EH (cell line): ENCODE measurements around the gene SPEM1.

Experiments used
- DNase-seq: peaks from one replicate; pipeline ENCODE4 v3.0.0-alpha.2; 2015; ENCODE audit warnings: low read depth

SPEM1 gene

DNA sequence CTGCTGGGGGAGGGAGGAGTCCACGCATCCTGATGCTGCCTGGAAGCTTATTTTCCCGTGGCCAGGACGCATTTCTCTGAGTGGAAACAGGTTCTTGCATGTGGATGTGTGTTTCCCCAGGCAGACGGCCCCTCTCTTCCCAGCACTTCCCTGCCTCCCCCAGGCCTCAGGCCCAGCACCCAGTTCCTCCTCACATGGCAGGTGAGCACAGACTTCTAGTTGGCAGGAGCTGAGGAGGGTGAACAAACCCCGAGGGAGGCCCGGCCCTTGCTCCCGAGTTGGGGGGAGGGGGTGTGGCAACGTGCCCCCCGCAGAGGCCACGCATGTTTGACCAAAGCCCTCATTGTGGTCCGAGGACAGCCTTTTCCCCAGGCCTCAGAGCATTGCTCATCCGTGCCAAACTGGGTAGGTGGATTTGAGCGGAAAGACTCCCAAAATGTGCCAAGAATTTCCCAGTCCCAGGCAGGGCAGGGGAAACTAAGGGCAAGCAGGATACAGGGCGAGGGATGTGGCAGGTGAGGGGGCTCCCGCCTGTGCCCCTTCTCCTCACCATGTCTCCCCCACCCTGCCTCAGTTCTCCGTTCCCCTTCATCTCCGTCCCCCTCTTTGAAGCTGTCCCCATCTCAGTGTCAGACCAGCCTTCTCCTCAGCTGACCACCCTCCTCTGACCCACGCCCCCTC lies 1.5 kb upstream of the SPEM1 start:
- DNase-seq, result no peak

DNA sequence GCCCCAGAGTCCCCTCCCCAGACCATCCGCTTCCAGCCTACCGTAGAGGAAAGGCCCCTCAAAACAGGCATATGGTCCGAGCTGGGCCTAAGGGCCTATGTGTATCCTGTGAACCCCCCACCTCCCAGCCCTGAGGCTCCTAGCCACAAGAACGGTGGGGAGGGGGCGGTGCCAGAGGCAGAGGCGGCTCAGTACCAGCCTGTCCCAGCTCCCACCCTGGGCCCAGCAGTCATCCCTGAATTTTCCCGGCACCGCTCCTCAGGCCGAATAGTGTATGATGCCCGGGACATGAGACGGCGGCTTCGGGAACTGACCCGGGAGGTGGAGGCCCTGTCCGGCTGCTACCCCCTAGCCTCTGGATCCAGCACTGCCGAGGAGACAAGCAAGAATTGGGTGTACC lies 1.1 kb downstream of the SPEM1 start:
- no peak for DNase-seq

DNA sequence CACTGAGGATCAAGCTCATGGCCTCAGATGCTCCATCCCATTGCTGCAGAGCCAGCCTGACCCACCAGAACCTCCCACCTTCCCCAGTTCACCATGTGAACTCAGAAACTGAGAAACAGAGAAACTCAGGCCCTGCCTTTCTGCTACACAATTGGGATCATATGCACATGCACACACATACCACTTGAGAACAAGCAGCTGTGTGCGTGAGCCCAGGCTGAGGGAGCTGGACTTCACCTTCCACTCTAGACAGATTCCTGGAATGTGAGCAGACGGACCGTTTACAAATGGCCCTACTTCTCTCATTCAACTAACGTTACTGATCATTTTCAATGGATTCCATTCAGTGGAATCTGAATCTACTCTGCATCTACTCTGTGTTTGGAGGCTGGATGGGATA lies 3.6 kb downstream of the SPEM1 start:
- DNase-seq, result no peak

DNA sequence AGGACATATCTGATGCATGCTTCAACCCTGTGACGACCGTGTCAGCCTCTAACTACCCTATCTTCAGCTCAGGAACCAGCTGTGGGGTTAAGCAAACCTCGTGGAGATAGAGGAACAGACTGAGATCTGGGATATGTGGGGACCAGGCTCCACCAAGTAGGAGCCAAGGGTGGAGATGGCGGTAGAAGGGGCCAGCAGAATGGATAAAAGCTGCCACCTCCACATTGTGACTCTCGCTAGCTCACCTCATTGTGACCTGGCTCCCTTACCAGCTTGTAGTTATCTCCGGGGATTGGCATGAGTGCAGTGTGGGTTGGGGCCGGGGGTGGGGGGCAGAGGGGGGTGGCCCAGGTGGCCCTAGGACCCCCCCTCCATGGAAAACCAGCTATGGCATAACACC lies 5.2 kb downstream of the SPEM1 start, which contains the start of gene SPEM2:
SPEM2 (plus strand) TSS at position 301 of the 400 bp plus-strand sequence; CDS start at position 374, 73 bp downstream.
- DNase-seq, result no peak

DNA sequence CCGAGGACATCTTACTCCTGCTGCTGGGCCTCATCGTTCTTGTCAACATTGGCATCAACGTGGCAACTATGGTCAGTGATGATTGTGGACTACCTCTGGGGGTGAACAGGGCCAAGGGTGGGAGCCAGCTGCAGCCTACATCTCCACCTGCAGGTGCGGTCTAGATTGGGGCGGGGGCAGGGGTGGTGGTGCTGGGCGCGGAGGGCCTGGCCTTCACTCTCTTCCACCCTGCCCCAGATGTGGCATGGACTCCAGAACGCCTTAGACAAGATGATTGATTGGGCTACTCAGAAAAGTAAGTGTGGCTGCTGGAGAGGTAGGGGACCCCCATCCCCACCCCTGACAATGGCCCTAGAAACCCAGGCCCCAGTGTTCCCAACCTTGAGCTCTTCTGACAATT lies 5.6 kb downstream of the SPEM1 start:
- no peak for DNase-seq

DNA sequence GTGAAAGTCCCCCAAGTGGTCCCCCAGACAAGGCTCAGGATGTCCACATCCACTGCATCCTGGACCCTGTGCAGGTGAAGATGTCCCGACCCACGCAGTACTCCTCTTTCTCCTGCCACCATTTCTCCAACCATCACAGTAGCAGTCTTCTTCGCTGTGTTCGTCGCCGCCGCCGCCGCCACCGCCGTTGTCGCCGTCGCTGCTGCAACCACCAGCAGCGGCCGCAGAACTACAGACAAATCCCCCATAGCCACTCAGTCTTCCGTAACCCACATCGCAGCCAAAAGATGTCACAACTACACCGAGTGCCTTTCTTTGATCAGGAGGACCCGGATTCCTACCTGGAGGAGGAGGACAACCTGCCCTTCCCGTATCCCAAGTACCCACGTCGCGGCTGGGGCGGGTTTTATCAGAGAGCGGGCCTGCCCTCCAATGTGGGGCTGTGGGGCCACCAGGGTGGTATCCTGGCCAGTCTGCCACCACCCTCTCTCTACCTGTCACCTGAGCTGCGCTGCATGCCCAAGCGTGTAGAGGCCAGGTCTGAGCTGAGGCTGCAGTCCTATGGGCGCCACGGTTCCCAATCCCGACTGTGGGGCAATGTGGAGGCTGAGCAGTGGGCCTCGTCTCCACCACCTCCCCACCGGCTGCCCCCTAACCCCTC lies 6.2 kb downstream of the SPEM1 start:
- DNase-seq, result no peak

DNA sequence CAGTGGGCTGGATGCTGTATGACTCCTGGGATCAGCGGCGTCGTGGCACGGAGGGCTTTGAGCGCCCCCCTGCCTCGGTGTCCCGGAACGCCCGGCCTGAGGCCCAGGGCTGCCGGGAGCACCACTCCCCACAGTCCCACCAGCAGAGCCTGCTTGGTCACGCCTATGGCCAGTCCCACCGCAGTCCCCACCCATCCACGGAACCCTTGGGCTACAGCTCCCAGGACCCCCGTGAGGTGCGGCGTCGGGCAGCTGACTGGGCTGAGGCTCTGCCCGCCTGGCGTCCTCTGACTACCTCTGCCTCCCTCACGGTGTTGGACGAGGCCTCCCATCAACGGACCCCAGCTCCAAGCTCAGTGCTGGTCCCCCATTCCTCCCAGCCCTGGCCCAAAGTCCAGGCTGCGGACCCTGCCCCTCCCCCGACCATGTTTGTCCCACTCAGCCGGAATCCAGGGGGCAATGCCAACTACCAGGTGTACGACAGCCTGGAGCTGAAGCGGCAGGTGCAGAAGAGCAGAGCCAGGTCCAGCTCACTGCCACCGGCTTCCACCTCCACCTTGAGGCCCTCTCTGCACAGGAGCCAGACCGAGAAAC lies 6.9 kb downstream of the SPEM1 start:
- DNase-seq, result no peak

DNA sequence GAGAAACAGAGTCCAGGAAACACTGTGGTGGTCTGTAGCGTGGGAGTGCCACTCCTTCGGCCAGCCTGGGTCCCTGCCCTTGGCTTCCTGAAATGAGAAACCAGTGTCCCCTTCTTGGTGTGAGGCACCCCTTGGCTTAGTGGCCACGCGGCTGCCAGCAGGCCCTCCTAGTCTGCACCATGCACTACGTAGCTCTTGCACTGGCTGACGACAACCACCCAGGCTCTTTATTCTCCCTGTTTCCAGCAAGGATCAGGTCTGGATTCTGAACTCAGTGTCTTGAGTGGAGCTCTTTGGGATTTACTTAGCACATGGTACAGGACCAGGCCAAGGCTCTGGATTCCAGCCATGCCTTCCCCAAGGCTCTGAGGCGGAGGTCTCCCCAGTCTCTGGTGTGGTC lies 7.4 kb downstream of the SPEM1 start:
- no peak for DNase-seq

DNA sequence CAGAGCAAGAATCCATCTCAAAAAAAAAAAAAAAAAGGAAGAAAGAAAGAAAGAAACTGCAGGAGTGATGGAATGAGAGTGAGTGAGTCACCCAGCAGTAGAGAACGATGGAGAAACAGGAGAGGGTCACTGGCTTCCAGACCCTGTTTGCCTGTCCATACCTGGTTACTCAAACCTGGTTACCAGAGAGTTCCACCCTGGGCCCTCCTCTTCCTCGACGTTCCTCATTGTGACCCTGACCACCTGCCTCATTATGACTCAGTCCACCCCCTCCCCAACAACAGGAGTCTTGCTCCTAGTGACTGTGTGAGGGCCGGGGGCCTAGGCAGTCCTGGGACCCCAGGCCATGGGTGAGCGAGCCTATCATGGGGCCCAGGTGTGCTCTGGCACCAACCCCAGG lies 8.4 kb downstream of the SPEM1 start, which contains the start of gene SPEM3:
SPEM3 (plus strand) TSS at position 301 of the 400 bp plus-strand sequence; CDS start at position 347, 46 bp downstream.
- no peak for DNase-seq

DNA sequence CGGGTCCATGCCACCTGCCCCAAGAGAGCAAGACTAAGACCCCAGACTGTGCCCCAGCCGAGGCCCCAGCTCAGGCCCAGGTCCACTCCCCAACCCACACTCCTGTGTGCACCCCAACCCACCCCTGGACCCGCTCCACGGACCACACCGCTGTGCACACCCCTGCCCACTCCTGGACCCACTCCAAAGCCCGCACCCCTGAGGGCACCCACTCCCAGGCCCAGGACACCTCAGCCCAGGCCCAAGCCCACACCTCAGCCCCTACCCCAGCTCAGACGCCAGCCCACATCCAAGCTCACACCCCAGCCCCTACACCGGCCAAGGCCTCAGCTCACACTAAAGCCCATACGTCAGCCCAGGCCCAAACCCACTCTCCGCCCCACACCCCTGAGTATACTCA lies 9.6 kb downstream of the SPEM1 start:
- DNase-seq, result no peak

DNA sequence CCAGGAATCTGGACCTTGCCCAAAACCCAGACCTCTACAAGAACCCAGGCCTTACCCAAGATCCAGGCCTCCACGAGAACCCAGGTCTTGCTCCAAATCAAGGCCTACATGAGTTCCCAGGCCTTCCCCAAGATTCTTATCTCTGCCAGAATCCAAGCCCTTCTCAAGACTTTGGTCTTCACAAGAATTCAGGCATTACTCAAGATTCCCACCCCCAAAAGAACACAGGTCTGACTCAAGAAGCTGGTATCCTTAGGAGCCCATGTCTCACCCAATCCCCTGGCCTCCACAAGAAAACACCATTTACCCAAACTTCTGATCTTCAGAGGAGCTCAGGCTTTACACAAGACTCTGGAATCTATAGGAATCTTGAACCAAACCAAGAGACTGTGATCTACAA lies 11.1 kb downstream of the SPEM1 start:
- DNase-seq, result peak; percentile 61

DNA sequence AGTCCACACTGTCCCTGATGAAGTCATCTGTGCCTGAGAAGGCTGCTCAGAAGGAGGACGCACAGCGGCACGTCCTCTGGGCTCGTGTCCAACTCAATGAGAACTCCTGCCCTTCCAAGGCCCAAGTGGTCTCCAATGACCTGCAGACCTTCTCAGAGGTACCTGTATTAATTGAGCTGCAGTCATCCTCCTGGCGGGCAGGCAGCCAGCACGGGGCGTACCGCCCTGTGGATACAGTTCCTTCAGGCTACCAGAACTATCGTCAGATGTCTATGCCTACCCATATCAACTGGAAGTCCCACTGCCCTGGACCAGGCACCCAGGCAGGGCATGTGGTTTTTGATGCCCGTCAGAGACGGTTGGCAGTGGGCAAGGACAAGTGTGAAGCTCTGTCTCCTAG lies 12.2 kb downstream of the SPEM1 start:
- no peak for DNase-seq

DNA sequence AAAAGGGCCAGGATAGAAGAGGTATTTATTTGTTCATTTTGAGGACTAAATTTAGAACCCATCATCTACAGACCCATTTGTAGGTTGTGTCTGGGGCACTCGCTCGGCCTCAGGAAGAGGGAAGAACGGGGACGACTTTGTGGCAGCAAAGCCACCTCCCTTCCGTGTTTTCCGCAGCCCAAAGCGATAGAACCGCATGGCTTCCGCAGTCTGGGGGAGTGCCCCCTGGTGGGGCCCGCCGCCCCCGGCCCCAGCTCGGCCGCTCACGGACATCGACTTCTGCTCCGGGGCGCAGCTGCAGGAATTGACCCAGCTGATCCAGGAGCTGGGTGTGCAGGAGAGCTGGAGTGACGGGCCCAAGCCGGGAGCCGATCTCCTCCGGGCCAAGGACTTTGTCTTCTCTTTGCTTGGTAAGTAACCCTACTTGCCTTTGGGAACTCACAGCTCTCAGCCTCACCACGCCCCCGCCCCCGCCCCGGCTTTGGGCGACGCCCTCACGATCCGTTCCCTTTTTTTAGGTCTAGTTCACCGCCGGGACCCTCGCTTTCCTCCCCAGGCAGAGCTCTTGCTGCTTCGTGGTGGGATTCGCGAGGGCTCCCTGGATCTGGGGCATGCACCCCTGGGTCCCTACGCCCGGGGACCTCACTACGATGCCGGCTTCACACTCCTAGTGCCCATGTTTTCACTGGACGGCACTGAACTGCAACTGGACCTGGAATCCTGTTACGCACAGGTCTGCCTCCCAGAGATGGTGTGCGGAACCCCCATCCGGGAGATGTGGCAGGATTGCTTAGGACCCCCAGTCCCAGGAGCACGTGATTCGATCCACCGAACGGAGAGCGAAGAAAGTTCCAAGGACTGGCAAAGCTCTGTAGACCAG lies 15.8 kb downstream of the SPEM1 start:
- peak; percentile 28 for DNase-seq

DNA sequence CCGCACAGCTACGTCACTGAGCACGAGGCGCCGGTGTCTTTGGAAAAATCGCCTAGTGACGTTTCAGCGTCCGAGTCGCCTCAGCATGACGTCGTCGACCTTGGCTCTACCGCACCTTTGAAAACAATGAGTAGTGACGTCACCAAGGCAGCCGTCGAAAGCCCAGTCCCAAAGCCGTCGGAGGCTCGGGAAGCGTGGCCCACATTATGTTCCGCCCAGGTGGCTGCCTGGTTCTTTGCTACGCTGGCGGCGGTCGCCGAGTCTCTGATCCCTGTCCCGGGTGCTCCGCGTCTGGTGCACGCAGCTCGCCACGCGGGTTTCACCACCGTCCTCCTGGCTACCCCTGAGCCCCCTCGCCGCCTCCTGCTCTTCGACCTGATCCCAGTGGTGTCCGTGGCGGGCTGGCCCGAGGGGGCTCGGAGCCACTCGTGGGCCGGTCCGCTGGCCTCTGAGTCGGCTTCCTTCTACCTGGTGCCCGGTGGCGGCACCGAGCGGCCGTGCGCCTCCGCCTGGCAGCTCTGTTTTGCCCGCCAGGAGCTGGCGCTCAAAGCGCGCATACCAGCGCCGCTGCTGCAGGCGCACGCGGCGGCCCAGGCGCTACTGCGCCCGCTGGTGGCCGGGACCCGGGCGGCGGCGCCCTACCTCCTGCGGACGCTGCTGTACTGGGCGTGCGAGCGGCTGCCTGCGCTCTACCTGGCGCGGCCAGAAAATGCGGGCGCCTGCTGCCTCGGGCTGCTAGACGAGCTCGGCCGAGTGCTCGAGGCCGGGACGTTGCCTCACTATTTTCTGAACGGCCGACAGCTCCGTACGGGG lies 16.6 kb downstream of the SPEM1 start:
- DNase-seq, result peak; percentile 79

DNA sequence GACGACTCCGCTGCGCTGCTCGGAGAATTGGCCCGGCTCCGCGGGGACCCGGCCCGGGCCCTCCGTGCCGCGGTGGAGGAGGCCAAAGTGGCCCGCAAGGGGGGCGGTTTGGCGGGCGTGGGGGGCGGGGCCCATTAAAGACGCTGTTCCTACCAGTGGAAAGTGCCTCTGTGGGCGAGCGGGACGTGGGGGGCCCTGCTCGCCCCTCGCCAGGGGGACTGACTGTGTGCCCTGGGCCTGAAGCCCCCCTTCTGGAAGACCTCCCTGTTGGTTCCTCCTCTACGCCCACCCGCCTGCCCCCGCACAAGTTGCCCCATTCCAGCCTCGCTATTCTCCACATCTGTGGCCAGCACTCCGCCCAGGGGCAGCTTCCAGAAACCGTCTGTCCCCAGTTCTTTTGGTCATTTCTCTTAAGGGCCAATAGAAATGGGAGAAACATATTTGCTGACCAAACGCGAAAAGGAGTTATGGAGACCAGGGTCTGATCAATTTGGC lies 17.3 kb downstream of the SPEM1 start:
- no peak for DNase-seq

DNA sequence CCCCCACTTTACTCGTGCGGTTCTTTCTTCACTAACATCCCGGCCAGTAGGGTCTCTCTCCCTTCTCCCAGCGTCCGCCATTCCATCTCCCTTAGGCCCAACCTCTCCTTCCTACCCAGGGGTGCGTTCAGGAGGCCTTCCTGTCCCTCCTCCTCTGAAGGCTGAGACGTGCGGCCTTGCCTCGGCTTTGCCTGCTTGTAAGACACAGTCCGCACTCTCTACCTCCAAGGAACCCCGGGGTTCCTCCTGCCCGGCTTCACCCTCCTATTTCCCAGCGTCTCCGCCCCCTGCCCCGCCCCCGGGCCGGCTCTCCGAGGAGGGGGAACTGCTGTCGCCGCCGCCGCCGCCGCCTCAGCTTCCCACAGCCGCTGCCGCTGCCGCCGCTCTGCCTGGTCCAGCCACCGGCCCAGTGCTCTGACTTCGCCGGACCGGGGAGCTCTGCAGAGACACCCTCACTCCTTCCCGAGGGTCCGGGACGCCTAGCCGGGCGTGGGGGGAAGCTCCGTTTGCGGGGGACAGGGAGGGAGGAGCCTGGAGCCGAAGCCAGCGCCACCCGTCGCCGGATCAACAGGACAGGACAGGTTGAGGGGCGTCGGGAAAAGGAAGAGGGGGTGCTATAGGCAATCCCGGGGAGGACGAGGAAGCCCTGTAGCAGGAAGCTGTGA lies 18.0 kb downstream of the SPEM1 start:
- no peak for DNase-seq

DNA sequence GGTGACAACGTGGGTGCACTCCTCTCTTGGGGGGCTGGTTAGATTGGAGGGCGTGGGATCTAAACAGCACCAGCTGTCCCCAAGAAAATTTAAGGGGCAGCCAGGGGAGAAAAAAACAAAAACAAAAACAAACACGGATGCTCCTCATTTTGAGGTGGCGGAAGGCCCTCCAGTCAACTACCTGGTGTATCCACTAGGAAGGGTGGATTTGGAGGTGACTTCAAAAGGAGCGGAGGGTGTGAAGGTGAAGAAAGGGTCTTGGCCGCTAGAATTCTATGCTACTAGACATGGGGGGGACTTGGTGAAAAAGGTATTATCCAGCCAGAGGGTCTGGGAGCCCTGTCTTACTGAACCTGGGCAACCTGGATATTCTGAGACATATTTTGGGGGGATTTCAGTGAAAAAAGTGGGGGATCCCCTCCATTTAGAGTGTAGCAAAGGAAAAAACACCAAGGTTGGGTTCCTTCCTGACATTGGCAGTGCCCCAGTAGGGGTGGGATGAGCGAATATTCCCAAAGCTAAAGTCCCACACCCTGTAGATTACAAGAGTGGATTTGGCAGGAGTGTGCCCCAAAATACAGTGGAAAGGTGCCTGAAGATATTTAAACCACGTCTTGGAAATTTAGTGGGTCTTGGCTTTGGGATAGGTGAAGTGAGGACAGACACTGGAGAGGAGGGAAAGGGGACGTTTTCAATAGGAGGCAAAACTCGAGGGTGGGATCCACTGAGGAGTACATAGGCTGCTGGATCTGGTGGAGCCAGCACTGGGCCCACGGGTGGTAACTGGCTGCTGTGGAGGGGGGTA lies 18.7 kb downstream of the SPEM1 start:
- DNase-seq, result no peak

DNA sequence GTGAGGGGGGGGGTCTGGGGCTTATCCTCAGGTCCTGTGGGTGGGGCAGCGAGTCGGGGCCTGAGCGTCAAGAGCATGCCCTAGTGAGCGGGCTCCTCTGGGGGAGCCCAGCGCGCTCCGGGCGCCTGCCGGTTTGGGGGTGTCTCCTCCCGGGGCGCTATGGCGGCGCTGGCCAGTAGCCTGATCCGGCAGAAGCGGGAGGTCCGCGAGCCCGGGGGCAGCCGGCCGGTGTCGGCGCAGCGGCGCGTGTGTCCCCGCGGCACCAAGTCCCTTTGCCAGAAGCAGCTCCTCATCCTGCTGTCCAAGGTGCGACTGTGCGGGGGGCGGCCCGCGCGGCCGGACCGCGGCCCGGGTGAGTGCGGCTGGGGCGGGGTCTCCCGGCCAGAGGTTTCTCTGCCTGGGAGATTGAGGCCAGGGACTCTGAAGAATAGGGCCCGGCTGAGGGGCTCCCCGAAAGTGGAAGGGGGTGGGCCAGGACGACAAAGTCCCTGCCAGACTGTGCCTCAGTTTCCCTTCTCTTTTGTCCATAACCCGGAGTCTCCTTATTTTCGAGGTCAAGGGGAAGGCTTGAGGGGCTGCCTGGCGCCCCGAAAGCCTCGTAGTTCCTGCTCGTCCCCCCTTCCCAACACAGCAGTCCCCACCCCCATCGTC lies 19.5 kb downstream of the SPEM1 start, which contains the start of gene FGF11:
FGF11 (plus strand) TSS at position 51 of the 651 bp plus-strand sequence; CDS start at position 160, 109 bp downstream.
- no peak for DNase-seq
